ENCODE data around the gene ME3. TPM values are rescaled to one million over a fixed set of nuclear protein-coding genes. Genes with fewer than 3 reads are reported as not detected.

ME3 gene
- total RNA-seq, 2 donors from 2014 or later = 62.4 to 62.5 TPM

- no peak for DNase-seq (ENCODE audit: low spot score)
- Histone ChIP-seq H3K4me1 (ENCODE audit: control insufficient read depth in 1 of 2, low read depth in 2 of 2) (no peaks in the 10 kb centered on the region), H3K4me3 (no peak overlapping the region), H3K9me3 (no peaks in the 10 kb centered on the region), H3K27ac (no peak overlapping the region), H3K36me3 (no peaks in the 10 kb centered on the region), H3K27me3 (replicated peaks; ENCODE audit: insufficient read depth) (no peaks in the 10 kb centered on the region)
- TF ChIP-seq CTCF (IDR thresholded peaks at IDR 0.05) = no peak
- no peak for ATAC-seq (ENCODE audit: insufficient number of reproducible peaks, low FRiP score, low read depth)
Observed at GRCh38 chr11:86447763-86448480, 224.5 kb downstream of the ME3 start.

- Histone ChIP-seq H3K4me3 (no peak overlapping the region), H3K27me3 (replicated peaks; ENCODE audit: insufficient read depth) (no peaks in the 10 kb centered on the region), H3K4me1 (ENCODE audit: control insufficient read depth in 1 of 2, low read depth in 2 of 2) (no peaks in the 10 kb centered on the region), H3K27ac (no peak overlapping the region), H3K9me3 (no peaks in the 10 kb centered on the region), H3K36me3 (no peaks in the 10 kb centered on the region)
- no peak for TF ChIP-seq CTCF (IDR thresholded peaks at IDR 0.05)
- ATAC-seq (ENCODE audit: insufficient number of reproducible peaks, low FRiP score, low read depth) (no peak), DNase-seq (ENCODE audit: low spot score) (no peak)
Observed at GRCh38 chr11:86446924-86447285, 225.5 kb downstream of the ME3 start.

GRCh38 chr11:86446163-86446923, 226.1 kb downstream of the ME3 start:
- no peak for ATAC-seq (ENCODE audit: insufficient number of reproducible peaks, low FRiP score, low read depth)
- Histone ChIP-seq H3K4me1 (ENCODE audit: control insufficient read depth in 1 of 2, low read depth in 2 of 2) (no peaks in the 10 kb centered on the region), H3K27me3 (replicated peaks; ENCODE audit: insufficient read depth) (no peaks in the 10 kb centered on the region), H3K4me3 (no peak overlapping the region), H3K27ac (no peak overlapping the region), H3K9me3 (no peaks in the 10 kb centered on the region), H3K36me3 (no peaks in the 10 kb centered on the region)
- no peak for TF ChIP-seq CTCF (IDR thresholded peaks at IDR 0.05)
- DNase-seq (ENCODE audit: low spot score) = no peak

GRCh38 chr11:86444981-86445380, 227.4 kb downstream of the ME3 start:
- ATAC-seq (ENCODE audit: insufficient number of reproducible peaks, low FRiP score, low read depth) (no peak), DNase-seq (ENCODE audit: low spot score) (no peak)
- Histone ChIP-seq H3K27me3 (replicated peaks; ENCODE audit: insufficient read depth) (no peaks in the 10 kb centered on the region), H3K36me3 (no peaks in the 10 kb centered on the region), H3K27ac (no peak overlapping the region), H3K4me1 (ENCODE audit: control insufficient read depth in 1 of 2, low read depth in 2 of 2) (peaks cover 0 to 1% of the 10 kb centered on the region in 2 donors), H3K4me3 (no peak overlapping the region), H3K9me3 (no peaks in the 10 kb centered on the region)
- no peak for TF ChIP-seq CTCF (IDR thresholded peaks at IDR 0.05)

GRCh38 chr11:86443415-86443814, 229.0 kb downstream of the ME3 start:
- H3K27me3 ChIP-seq (replicated peaks; ENCODE audit: insufficient read depth) = no peaks in the 10 kb centered on the region
- no peaks in the 10 kb centered on the region for H3K9me3 ChIP-seq
- H3K36me3 ChIP-seq = no peaks in the 10 kb centered on the region
- no peak for TF ChIP-seq CTCF (IDR thresholded peaks at IDR 0.05)
- no peak overlapping the region for H3K4me3 ChIP-seq
- ATAC-seq (ENCODE audit: insufficient number of reproducible peaks, low FRiP score, low read depth) = no peak
- H3K4me1 ChIP-seq (ENCODE audit: control insufficient read depth in 1 of 2, low read depth in 2 of 2) = peaks cover 0 to 4% of the 10 kb centered on the region in 2 donors
- no peak for DNase-seq (ENCODE audit: low spot score)
- H3K27ac ChIP-seq = no peak overlapping the region

Data from thoracic aorta (tissue), 2 donors.